ENCODE measurements around the gene RAPGEF4.

The RAPGEF4 gene

DNA sequence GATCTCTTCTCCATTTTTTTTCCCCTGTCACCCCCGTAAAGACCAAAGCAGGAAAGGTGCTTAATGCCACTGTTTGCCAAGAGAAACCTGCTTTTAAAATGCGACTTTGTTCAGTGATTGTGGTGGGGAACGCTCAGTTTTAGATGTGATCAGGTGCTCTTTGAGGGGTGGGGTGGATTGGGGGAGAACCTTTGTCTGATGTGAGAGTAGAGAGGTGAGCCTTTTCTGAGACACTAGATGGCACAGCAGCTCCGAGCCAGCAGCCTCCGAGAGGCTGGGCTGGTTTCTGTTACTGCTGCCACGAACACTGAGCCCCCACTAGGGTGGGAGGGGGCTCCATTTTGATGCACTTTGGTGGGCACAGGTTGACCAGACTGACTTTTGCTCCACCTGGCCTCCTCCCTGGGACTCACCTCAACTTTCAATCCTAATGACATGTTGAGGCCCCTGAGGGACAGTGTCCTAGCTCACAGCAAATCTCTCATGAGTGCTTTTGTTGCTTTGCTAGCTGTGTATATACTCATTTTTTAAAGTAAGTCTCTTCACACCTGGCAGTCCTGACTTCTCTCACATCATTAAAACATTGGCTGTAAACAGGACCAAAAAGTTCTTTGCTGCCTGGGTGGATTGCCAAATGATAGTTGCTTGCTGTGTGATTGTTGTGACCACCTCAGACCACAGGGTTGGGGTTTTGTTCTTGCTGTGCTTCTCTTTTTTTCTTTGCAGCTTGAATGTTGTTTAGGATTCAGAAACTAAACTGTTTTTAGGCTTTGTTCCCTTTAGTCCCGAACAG is 241.8 kb downstream of the RAPGEF4 start:
- H3F3A ChIP-seq (ENCODE audit: control insufficient read depth, insufficient read depth): no peaks in the 10 kb centered on the region
- no peak overlapping the region for H3K4me2 ChIP-seq (ENCODE audit: low read length)
- H3K9me3 ChIP-seq (ENCODE audit: control insufficient read depth, insufficient read depth, low read length): no peaks in the 10 kb centered on the region
- TF ChIP-seq, protein P1, sequence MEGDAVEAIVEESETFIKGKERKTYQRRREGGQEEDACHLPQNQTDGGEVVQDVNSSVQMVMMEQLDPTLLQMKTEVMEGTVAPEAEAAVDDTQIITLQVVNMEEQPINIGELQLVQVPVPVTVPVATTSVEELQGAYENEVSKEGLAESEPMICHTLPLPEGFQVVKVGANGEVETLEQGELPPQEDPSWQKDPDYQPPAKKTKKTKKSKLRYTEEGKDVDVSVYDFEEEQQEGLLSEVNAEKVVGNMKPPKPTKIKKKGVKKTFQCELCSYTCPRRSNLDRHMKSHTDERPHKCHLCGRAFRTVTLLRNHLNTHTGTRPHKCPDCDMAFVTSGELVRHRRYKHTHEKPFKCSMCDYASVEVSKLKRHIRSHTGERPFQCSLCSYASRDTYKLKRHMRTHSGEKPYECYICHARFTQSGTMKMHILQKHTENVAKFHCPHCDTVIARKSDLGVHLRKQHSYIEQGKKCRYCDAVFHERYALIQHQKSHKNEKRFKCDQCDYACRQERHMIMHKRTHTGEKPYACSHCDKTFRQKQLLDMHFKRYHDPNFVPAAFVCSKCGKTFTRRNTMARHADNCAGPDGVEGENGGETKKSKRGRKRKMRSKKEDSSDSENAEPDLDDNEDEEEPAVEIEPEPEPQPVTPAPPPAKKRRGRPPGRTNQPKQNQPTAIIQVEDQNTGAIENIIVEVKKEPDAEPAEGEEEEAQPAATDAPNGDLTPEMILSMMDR (IDR thresholded peaks at IDR 0.05; ENCODE audit: low read depth, low read length, poor library complexity, severe bottlenecking): no peak
- TF ChIP-seq EZH2phosphoT487 (IDR thresholded peaks at IDR 0.05; ENCODE audit: borderline replicate concordance, low read length): no peak
- H3K36me3 ChIP-seq (ENCODE audit: control insufficient read depth, low read length): no peaks in the 10 kb centered on the region
- no peak overlapping the region for H3K27ac ChIP-seq (ENCODE audit: low read depth, low read length)
- H3K4me1 ChIP-seq (ENCODE audit: control insufficient read depth, low read length): no peaks in the 10 kb centered on the region
- H3K4me3 ChIP-seq (ENCODE audit: low read length): no peak overlapping the region
- no peaks in the 10 kb centered on the region for H3K79me2 ChIP-seq (ENCODE audit: control insufficient read depth, low read length)
- peaks cover 36% of the 10 kb centered on the region for H3K27me3 ChIP-seq (ENCODE audit: control insufficient read depth, low read length)
- H3K9me2 ChIP-seq (replicated peaks; ENCODE audit: control insufficient read depth, low read length): no peaks in the 10 kb centered on the region
- no peaks in the 10 kb centered on the region for H4K20me1 ChIP-seq (ENCODE audit: control insufficient read depth, insufficient read depth, low read depth, low read length)

DNA sequence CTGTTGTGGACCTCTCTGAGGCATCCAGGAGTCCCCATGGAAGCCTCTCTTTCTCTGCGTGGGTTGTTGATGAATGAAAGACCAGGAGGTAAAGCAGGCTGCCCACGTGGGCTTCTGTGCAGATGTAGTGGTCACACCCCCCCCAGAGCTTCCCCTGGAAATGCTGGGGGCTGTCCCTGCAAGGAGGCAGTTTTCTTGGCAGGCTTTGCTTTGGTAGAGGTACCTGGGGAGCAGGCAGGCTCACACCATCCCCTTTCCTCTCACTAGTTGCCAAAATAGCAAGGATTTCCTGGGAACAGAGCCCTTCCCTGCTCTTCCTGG is 242.4 kb downstream of the RAPGEF4 start:
- Histone ChIP-seq H3K4me1 (ENCODE audit: control insufficient read depth, low read length) (no peaks in the 10 kb centered on the region), H3K79me2 (ENCODE audit: control insufficient read depth, low read length) (no peaks in the 10 kb centered on the region), H3K9me3 (ENCODE audit: control insufficient read depth, insufficient read depth, low read length) (no peaks in the 10 kb centered on the region), H3K27me3 (ENCODE audit: control insufficient read depth, low read length) (peaks cover 37% of the 10 kb centered on the region), H3K36me3 (ENCODE audit: control insufficient read depth, low read length) (no peaks in the 10 kb centered on the region), H3K4me3 (ENCODE audit: low read length) (no peak overlapping the region), H3K4me2 (ENCODE audit: low read length) (no peak overlapping the region), H3F3A (ENCODE audit: control insufficient read depth, insufficient read depth) (no peaks in the 10 kb centered on the region), H3K9me2 (replicated peaks; ENCODE audit: control insufficient read depth, low read length) (no peaks in the 10 kb centered on the region), H4K20me1 (ENCODE audit: control insufficient read depth, insufficient read depth, low read depth, low read length) (no peaks in the 10 kb centered on the region), H3K27ac (ENCODE audit: low read depth, low read length) (no peak overlapping the region)
- TF ChIP-seq, protein P1 (IDR thresholded peaks at IDR 0.05; ENCODE audit: low read depth, low read length, poor library complexity, severe bottlenecking): no peak
- no peak for TF ChIP-seq EZH2phosphoT487 (IDR thresholded peaks at IDR 0.05; ENCODE audit: borderline replicate concordance, low read length)

DNA sequence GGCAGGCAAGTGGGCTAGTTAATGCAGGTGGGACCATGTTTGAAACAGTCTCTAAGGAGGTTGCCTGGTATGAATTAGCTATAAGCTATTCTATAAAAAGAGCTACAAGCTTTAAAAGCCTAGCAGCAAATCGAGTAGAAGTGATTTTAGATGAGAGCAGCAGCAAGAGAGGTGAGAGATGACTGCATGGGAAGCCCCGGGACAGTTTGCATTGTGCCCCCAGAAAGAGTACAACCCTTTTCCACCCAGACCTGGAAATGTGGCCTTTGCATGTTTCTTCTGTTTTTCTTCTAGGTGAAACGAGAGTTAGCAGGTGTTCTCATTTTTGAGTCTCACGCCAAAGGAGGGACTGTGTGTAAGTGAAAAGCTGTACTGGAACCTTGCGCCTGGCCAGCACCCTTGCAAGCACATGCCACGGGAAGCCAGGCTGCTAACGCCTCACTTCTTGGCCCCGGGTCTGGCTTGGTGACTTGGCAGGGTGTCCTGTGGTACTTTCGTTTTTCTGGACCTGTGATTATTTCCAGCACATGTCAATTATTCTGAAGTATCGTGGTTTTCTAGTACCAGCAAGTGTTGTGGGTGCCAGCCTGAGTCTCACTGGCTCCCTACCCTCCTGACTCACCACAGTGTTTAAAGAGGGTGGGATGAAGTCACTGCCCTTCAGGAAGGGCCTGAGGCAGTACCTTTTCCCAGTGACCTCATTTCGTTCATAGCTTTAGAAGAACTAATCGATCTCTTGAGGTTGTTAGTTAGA is 249.7 kb downstream of the RAPGEF4 start:
- Histone ChIP-seq H3K9me3 (ENCODE audit: control insufficient read depth, insufficient read depth, low read length) (no peaks in the 10 kb centered on the region), H3K79me2 (ENCODE audit: control insufficient read depth, low read length) (no peaks in the 10 kb centered on the region), H3K4me1 (ENCODE audit: control insufficient read depth, low read length) (no peaks in the 10 kb centered on the region), H3K4me2 (ENCODE audit: low read length) (no peak overlapping the region), H3K36me3 (ENCODE audit: control insufficient read depth, low read length) (no peaks in the 10 kb centered on the region), H3K4me3 (ENCODE audit: low read length) (no peak overlapping the region), H3K27ac (ENCODE audit: low read depth, low read length) (no peak overlapping the region), H3F3A (ENCODE audit: control insufficient read depth, insufficient read depth) (no peaks in the 10 kb centered on the region), H3K9me2 (replicated peaks; ENCODE audit: control insufficient read depth, low read length) (no peaks in the 10 kb centered on the region), H3K27me3 (ENCODE audit: control insufficient read depth, low read length) (peaks cover 39% of the 10 kb centered on the region), H4K20me1 (ENCODE audit: control insufficient read depth, insufficient read depth, low read depth, low read length) (no peaks in the 10 kb centered on the region)
- TF ChIP-seq, protein P1 (IDR thresholded peaks at IDR 0.05; ENCODE audit: low read depth, low read length, poor library complexity, severe bottlenecking): no peak
- TF ChIP-seq EZH2phosphoT487 (IDR thresholded peaks at IDR 0.05; ENCODE audit: borderline replicate concordance, low read length): no peak
